ENCODE data around the gene BTNL2. TPM values are rescaled to one million over a fixed set of nuclear protein-coding genes. Genes with fewer than 3 reads are reported as not detected.

Gene BTNL2
- total RNA-seq, 1 donor from 2014 or later: not detected

GRCh38 chr6:32442977-32443552 is 36.1 kb upstream of the BTNL2 start:
- Mint-ChIP-seq H3K4me1 (ENCODE audit: low read depth) (no peaks in the 10 kb centered on the region), H3K9me3 (ENCODE audit: low read depth) (no peaks in the 10 kb centered on the region), H3K4me3 (ENCODE audit: low read depth) (no peak overlapping the region), H3K36me3 (ENCODE audit: insufficient read depth) (no peaks in the 10 kb centered on the region), H3K27ac (no peak overlapping the region), H3K27me3 (peaks cover 33% of the 10 kb centered on the region)
- no peak for TF ChIP-seq CTCF (IDR thresholded peaks at IDR 0.05; ENCODE audit: unreplicated experiment)
- no peak for DNase-seq (ENCODE audit: low spot score, unreplicated experiment)

- no peak for TF ChIP-seq CTCF (IDR thresholded peaks at IDR 0.05; ENCODE audit: unreplicated experiment)
Measured at GRCh38 chr6:32442243-32442667, 35.3 kb upstream of the BTNL2 start.

GRCh38 chr6:32439602-32440214 is 32.7 kb upstream of the BTNL2 start, which contains the start of gene HLA-DRA:
Gene HLA-DRA, plus strand, starts transcription at chr6:32439887. Its CDS starts 64 bp downstream, at chr6:32439951.
- TF ChIP-seq CTCF (IDR thresholded peaks at IDR 0.05; ENCODE audit: unreplicated experiment): no peak
- no peak for DNase-seq (ENCODE audit: low spot score, unreplicated experiment)
- Mint-ChIP-seq H3K4me1 (ENCODE audit: low read depth) (no peaks in the 10 kb centered on the region), H3K9me3 (ENCODE audit: low read depth) (no peaks in the 10 kb centered on the region), H3K27me3 (peaks cover 26% of the 10 kb centered on the region), H3K36me3 (ENCODE audit: insufficient read depth) (no peaks in the 10 kb centered on the region), H3K4me3 (ENCODE audit: low read depth) (no peak within 1 kb of the TSS), H3K27ac (no peak within 1 kb of the TSS)

More at GRCh38 chr6:32442243-32442667, 35.3 kb upstream of the BTNL2 start:
- Mint-ChIP-seq H3K36me3 (ENCODE audit: insufficient read depth) (no peaks in the 10 kb centered on the region), H3K4me3 (ENCODE audit: low read depth) (no peak overlapping the region), H3K9me3 (ENCODE audit: low read depth) (no peaks in the 10 kb centered on the region), H3K27ac (no peak overlapping the region), H3K4me1 (ENCODE audit: low read depth) (no peaks in the 10 kb centered on the region), H3K27me3 (peaks cover 29% of the 10 kb centered on the region)
- no peak for DNase-seq (ENCODE audit: low spot score, unreplicated experiment)

GRCh38 chr6:32439139-32439538 is 32.2 kb upstream of the BTNL2 start:
- Mint-ChIP-seq H3K27me3 (peaks cover 22% of the 10 kb centered on the region), H3K9me3 (ENCODE audit: low read depth) (no peaks in the 10 kb centered on the region), H3K27ac (no peak overlapping the region), H3K36me3 (ENCODE audit: insufficient read depth) (no peaks in the 10 kb centered on the region), H3K4me3 (ENCODE audit: low read depth) (no peak overlapping the region), H3K4me1 (ENCODE audit: low read depth) (no peaks in the 10 kb centered on the region)
- no peak for TF ChIP-seq CTCF (IDR thresholded peaks at IDR 0.05; ENCODE audit: unreplicated experiment)
- DNase-seq (ENCODE audit: low spot score, unreplicated experiment): no peak

GRCh38 chr6:32436995-32437836 is 30.2 kb upstream of the BTNL2 start:
- no peak for TF ChIP-seq CTCF (IDR thresholded peaks at IDR 0.05; ENCODE audit: unreplicated experiment)
- Mint-ChIP-seq H3K27ac (no peak overlapping the region), H3K9me3 (ENCODE audit: low read depth) (no peaks in the 10 kb centered on the region), H3K4me1 (ENCODE audit: low read depth) (no peaks in the 10 kb centered on the region), H3K4me3 (ENCODE audit: low read depth) (no peak overlapping the region), H3K27me3 (peaks cover 16% of the 10 kb centered on the region), H3K36me3 (ENCODE audit: insufficient read depth) (no peaks in the 10 kb centered on the region)
- DNase-seq (ENCODE audit: low spot score, unreplicated experiment): no peak
